MM.1S (cell line): ENCODE data around the gene SGMS1.

Experiments
- DNase-seq: peaks from one replicate; pipeline ENCODE4 v3.0.0-alpha.2; 2015
- H2AFZ ChIP-seq: fragments of 300-600 bp; sonication (generic); 2 replicates; pipeline ENCODE4 v1.6.0; 2016; ENCODE audit warnings: antibody characterized with exemption, low read length
- H3F3A ChIP-seq: fragments of 300-600 bp; sonication (generic); 2 replicates; pipeline ENCODE4 v1.6.1; 2016; ENCODE audit warnings: mild to moderate bottlenecking, antibody characterized with exemption, low read length, moderate library complexity, mixed read lengths; ENCODE audit not compliant: insufficient read depth
- H3K27ac ChIP-seq: fragments of 300-600 bp; sonication (generic); 2 replicates; pipeline ENCODE4 v1.5.1; 2016; ENCODE audit warnings: mild to moderate bottlenecking, low read length
- H3K27me3 ChIP-seq: fragments of 300-600 bp; sonication (generic); replicated peaks from 2 replicates; pipeline ENCODE4 v1.6.0; 2016; ENCODE audit warnings: low read length; ENCODE audit not compliant: insufficient read depth
- H3K36me3 ChIP-seq: fragments of 300-600 bp; sonication (generic); replicated peaks from 2 replicates; pipeline ENCODE4 v1.6.1; 2016; ENCODE audit warnings: mild to moderate bottlenecking, low read length, mixed read lengths; ENCODE audit not compliant: insufficient read depth
- H3K4me1 ChIP-seq: fragments of 300-600 bp; sonication (generic); 2 replicates; pipeline ENCODE4 v1.6.1; 2016; ENCODE audit warnings: low read length, mixed read lengths
- H3K4me2 ChIP-seq: fragments of 300-600 bp; sonication (generic); 2 replicates; pipeline ENCODE4 v1.6.0; 2016; ENCODE audit warnings: low read depth, low read length
- H3K4me3 ChIP-seq: fragments of 300-600 bp; sonication (generic); 2 replicates; pipeline ENCODE4 v1.5.1; 2016; ENCODE audit warnings: low read length, mixed read lengths
- H3K79me2 ChIP-seq: fragments of 300-600 bp; sonication (generic); 2 replicates; pipeline ENCODE4 v1.6.1; 2016; ENCODE audit warnings: mixed run types, low read length, mixed read lengths
- H3K9ac ChIP-seq: fragments of 300-600 bp; sonication (generic); 2 replicates; pipeline ENCODE4 v1.6.1; 2016; ENCODE audit warnings: low read length, mixed read lengths
- H3K9me2 ChIP-seq: fragments of 300-600 bp; sonication (generic); replicated peaks from 2 replicates; pipeline ENCODE4 v1.6.1; 2016; ENCODE audit warnings: mild to moderate bottlenecking, low read length, mixed read lengths; ENCODE audit not compliant: insufficient read depth
- H3K9me3 ChIP-seq: fragments of 300-600 bp; sonication (generic); replicated peaks from 2 replicates; pipeline ENCODE4 v1.6.1; 2016; ENCODE audit warnings: mild to moderate bottlenecking, low read length, mixed read lengths; ENCODE audit not compliant: insufficient read depth
- H4K20me1 ChIP-seq: fragments of 300-600 bp; sonication (generic); 2 replicates; pipeline ENCODE4 v1.6.1; 2016; ENCODE audit warnings: mild to moderate bottlenecking, low read length, moderate library complexity, mixed read lengths; ENCODE audit not compliant: insufficient read depth
- CTCF ChIP-seq: fragments of 300-600 bp; sonication (generic); IDR thresholded peaks from 2 replicates; pipeline ENCODE4 v1.5.1; 2016; ENCODE audit warnings: antibody characterized with exemption, low read length, mixed read lengths
- EZH2 ChIP-seq: fragments of 300-600 bp; sonication (generic); optimal IDR thresholded peaks from 2 replicates; pipeline ENCODE3; 2017; ENCODE audit warnings: low read depth, mild to moderate bottlenecking, antibody characterized with exemption, low read length, mixed read lengths
- EZH2phosphoT487 ChIP-seq: fragments of 300-600 bp; sonication (generic); IDR thresholded peaks from 2 replicates; pipeline ENCODE4 v1.6.1; 2018; ENCODE audit warnings: antibody characterized with exemption, low read length

The SGMS1 gene

GRCh38 chr10:50545846-50546245, 77.9 kb downstream of the SGMS1 start:
- no peak for TF ChIP-seq EZH2phosphoT487
- no peak for TF ChIP-seq CTCF
- TF ChIP-seq EZH2 = no peak
- H3K79me2 ChIP-seq = peaks cover 74% of the 10 kb centered on the region

GRCh38 chr10:50544857-50545429, 78.8 kb downstream of the SGMS1 start:
- H3K4me2 ChIP-seq = no peak overlapping the region
- no peak overlapping the region for H2AFZ ChIP-seq
- H3K36me3 ChIP-seq = no peaks in the 10 kb centered on the region
- no peak for DNase-seq
- H3K27me3 ChIP-seq = no peaks in the 10 kb centered on the region
- H3K79me2 ChIP-seq = peaks cover 66% of the 10 kb centered on the region
- TF ChIP-seq EZH2 (no peak), CTCF (no peak), EZH2phosphoT487 (no peak)
- H3K9me3 ChIP-seq = no peaks in the 10 kb centered on the region
- H3K4me1 ChIP-seq = no peaks in the 10 kb centered on the region
- no peak overlapping the region for H3K9ac ChIP-seq
- no peak overlapping the region for H3K4me3 ChIP-seq
- no peak overlapping the region for H3K27ac ChIP-seq
- H4K20me1 ChIP-seq = no peaks in the 10 kb centered on the region; the same call in 1 of the 2 replicates
- no peaks in the 10 kb centered on the region for H3K9me2 ChIP-seq
- no peaks in the 10 kb centered on the region for H3F3A ChIP-seq

More at GRCh38 chr10:50545846-50546245, 77.9 kb downstream of the SGMS1 start:
- Histone ChIP-seq H3F3A (no peaks in the 10 kb centered on the region), H4K20me1 (no peaks in the 10 kb centered on the region; the same call in 1 of the 2 replicates), H3K4me1 (no peaks in the 10 kb centered on the region), H3K9ac (no peak overlapping the region), H2AFZ (no peak overlapping the region), H3K4me3 (no peak overlapping the region), H3K27me3 (no peaks in the 10 kb centered on the region), H3K4me2 (no peak overlapping the region), H3K9me3 (no peaks in the 10 kb centered on the region), H3K9me2 (no peaks in the 10 kb centered on the region), H3K36me3 (no peaks in the 10 kb centered on the region), H3K27ac (no peak overlapping the region)
- no peak for DNase-seq

GRCh38 chr10:50544095-50544856, 79.5 kb downstream of the SGMS1 start:
- H2AFZ ChIP-seq = no peak overlapping the region

More at GRCh38 chr10:50544095-50544856, 79.5 kb downstream of the SGMS1 start:
- no peak for TF ChIP-seq EZH2
- no peak for TF ChIP-seq EZH2phosphoT487
- no peak for TF ChIP-seq CTCF
- Histone ChIP-seq H3K4me1 (no peaks in the 10 kb centered on the region), H3F3A (no peaks in the 10 kb centered on the region), H3K9me3 (no peaks in the 10 kb centered on the region), H3K4me3 (no peak overlapping the region), H3K9ac (no peak overlapping the region), H3K36me3 (no peaks in the 10 kb centered on the region), H3K9me2 (no peaks in the 10 kb centered on the region), H3K27ac (no peak overlapping the region), H3K27me3 (no peaks in the 10 kb centered on the region), H3K79me2 (peaks cover 60% of the 10 kb centered on the region), H4K20me1 (no peaks in the 10 kb centered on the region; the same call in 1 of the 2 replicates), H3K4me2 (no peak overlapping the region)
- DNase-seq = no peak
